ENCODE data around the gene LELP1. TPM values are rescaled to one million over a fixed set of nuclear protein-coding genes. Genes with fewer than 3 reads are reported as not detected.

Gene LELP1
- polyA plus RNA-seq, 1 of the 3 experiments (the other 2 are of a cell fraction), result not detected

DNA sequence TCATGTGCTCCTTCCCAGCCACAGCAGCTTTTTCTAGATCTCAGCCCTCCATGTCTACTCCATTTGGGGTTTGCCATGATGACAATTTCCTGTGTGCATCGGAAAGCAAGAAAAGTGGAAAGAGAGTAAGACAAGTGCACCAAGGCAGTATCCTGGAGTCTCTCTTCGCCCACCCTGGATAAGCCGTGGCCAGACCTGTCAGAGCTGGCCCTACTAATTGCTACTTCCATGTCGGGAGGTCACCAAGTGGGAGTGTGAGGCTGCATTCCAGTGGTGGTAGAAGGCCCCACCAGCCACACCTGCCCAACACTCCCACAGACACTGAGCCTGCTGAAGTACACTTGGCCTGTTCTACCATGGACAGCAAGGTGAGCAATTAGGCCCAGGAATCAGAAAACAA is 42.2 kb downstream of the LELP1 start:
- DNase-seq, result no peak
- Histone ChIP-seq H3K9ac (no peak overlapping the region), H2AFZ (ENCODE audit: low read depth) (no peak overlapping the region), H3K4me1 (ENCODE audit: control insufficient read depth in 1 of 2, insufficient read depth in 2 of 2, low read depth in 1 of 2, low read length in 1 of 2) (no peaks in the 10 kb centered on the region), H3K79me2 (ENCODE audit: insufficient read depth) (no peaks in the 10 kb centered on the region), H3K4me2 (no peak overlapping the region), H3K9me3 (no peaks in the 10 kb centered on the region), H3K27ac (ENCODE audit: low read depth in 2 of 2, low read length in 1 of 2) (no peak overlapping the region), H3K4me3 (ENCODE audit: low read depth in 2 of 2, low read length in 1 of 2) (no peak overlapping the region), H3K36me3 (replicated peaks in 1 of 2; ENCODE audit: control insufficient read depth in 1 of 2, insufficient read depth in 2 of 2, low read length in 1 of 2) (no peaks in the 10 kb centered on the region), H4K20me1 (ENCODE audit: insufficient read depth) (no peaks in the 10 kb centered on the region), H3F3A (replicated peaks; ENCODE audit: insufficient read depth) (no peaks in the 10 kb centered on the region), H3K27me3 (ENCODE audit: insufficient read depth) (no peaks in the 10 kb centered on the region), H3K9me2 (no peaks in the 10 kb centered on the region)
- ChIA-PET POLR2A (no interaction called here), CTCF (no interaction called here)
- 7% methylated on average over 4 of the region's 4 CpGs for WGBS (ENCODE audit: low lambda C conversion rate)
- TF ChIP-seq, protein P1, sequence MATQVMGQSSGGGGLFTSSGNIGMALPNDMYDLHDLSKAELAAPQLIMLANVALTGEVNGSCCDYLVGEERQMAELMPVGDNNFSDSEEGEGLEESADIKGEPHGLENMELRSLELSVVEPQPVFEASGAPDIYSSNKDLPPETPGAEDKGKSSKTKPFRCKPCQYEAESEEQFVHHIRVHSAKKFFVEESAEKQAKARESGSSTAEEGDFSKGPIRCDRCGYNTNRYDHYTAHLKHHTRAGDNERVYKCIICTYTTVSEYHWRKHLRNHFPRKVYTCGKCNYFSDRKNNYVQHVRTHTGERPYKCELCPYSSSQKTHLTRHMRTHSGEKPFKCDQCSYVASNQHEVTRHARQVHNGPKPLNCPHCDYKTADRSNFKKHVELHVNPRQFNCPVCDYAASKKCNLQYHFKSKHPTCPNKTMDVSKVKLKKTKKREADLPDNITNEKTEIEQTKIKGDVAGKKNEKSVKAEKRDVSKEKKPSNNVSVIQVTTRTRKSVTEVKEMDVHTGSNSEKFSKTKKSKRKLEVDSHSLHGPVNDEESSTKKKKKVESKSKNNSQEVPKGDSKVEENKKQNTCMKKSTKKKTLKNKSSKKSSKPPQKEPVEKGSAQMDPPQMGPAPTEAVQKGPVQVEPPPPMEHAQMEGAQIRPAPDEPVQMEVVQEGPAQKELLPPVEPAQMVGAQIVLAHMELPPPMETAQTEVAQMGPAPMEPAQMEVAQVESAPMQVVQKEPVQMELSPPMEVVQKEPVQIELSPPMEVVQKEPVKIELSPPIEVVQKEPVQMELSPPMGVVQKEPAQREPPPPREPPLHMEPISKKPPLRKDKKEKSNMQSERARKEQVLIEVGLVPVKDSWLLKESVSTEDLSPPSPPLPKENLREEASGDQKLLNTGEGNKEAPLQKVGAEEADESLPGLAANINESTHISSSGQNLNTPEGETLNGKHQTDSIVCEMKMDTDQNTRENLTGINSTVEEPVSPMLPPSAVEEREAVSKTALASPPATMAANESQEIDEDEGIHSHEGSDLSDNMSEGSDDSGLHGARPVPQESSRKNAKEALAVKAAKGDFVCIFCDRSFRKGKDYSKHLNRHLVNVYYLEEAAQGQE (IDR thresholded peaks at IDR 0.05; ENCODE audit: low read depth, low read length), result no peak
- TF ChIP-seq JUND (IDR thresholded peaks at IDR 0.05) (no peak), GABPA (IDR thresholded peaks at IDR 0.05; ENCODE audit: low read depth) (no peak)
- TF ChIP-seq, protein P2, sequence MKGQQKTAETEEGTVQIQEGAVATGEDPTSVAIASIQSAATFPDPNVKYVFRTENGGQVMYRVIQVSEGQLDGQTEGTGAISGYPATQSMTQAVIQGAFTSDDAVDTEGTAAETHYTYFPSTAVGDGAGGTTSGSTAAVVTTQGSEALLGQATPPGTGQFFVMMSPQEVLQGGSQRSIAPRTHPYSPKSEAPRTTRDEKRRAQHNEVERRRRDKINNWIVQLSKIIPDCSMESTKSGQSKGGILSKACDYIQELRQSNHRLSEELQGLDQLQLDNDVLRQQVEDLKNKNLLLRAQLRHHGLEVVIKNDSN (IDR thresholded peaks at IDR 0.05; ENCODE audit: borderline replicate concordance, low read depth), result no peak

- H3K27ac ChIP-seq (ENCODE audit: low read depth in 2 of 2, low read length in 1 of 2), result no peak overlapping the region
- no peak overlapping the region for H3K9ac ChIP-seq
- H3F3A ChIP-seq (replicated peaks; ENCODE audit: insufficient read depth), result no peaks in the 10 kb centered on the region
- WGBS (ENCODE audit: low lambda C conversion rate), result 0% methylated on average over 1 of the region's 1 CpG
- H4K20me1 ChIP-seq (ENCODE audit: insufficient read depth), result no peaks in the 10 kb centered on the region
- H3K4me3 ChIP-seq (ENCODE audit: low read depth in 2 of 2, low read length in 1 of 2), result no peak overlapping the region
- no peaks in the 10 kb centered on the region for H3K27me3 ChIP-seq (ENCODE audit: insufficient read depth)
- no peaks in the 10 kb centered on the region for H3K36me3 ChIP-seq (replicated peaks in 1 of 2; ENCODE audit: control insufficient read depth in 1 of 2, insufficient read depth in 2 of 2, low read length in 1 of 2)
- no peaks in the 10 kb centered on the region for H3K79me2 ChIP-seq (ENCODE audit: insufficient read depth)
- TF ChIP-seq NRF1 (IDR thresholded peaks at IDR 0.05; ENCODE audit: low read depth, low read length) (no peak), RXRA (IDR thresholded peaks at IDR 0.05; ENCODE audit: borderline replicate concordance, low read depth) (no peak), SIN3A (IDR thresholded peaks at IDR 0.05; ENCODE audit: borderline replicate concordance, low read depth, low read length) (no peak)
- TF ChIP-seq, protein P1 (IDR thresholded peaks at IDR 0.05; ENCODE audit: low read depth, low read length), result no peak
- DNase-seq, result no peak
- no peaks in the 10 kb centered on the region for H3K9me2 ChIP-seq
- H3K9me3 ChIP-seq, result no peaks in the 10 kb centered on the region
- POLR2A ChIA-PET, result no interaction called here
- CTCF ChIA-PET, result no interaction called here
- H3K4me1 ChIP-seq (ENCODE audit: control insufficient read depth in 1 of 2, insufficient read depth in 2 of 2, low read depth in 1 of 2, low read length in 1 of 2), result no peaks in the 10 kb centered on the region
- H2AFZ ChIP-seq (ENCODE audit: low read depth), result no peak overlapping the region
- H3K4me2 ChIP-seq, result no peak overlapping the region
Observed at GRCh38 chr1:153246018-153246417, 42.8 kb downstream of the LELP1 start.

Measured in SK-N-SH (cell line).